ENCODE measurements around the gene SEMA3F.

Gene SEMA3F

DNA sequence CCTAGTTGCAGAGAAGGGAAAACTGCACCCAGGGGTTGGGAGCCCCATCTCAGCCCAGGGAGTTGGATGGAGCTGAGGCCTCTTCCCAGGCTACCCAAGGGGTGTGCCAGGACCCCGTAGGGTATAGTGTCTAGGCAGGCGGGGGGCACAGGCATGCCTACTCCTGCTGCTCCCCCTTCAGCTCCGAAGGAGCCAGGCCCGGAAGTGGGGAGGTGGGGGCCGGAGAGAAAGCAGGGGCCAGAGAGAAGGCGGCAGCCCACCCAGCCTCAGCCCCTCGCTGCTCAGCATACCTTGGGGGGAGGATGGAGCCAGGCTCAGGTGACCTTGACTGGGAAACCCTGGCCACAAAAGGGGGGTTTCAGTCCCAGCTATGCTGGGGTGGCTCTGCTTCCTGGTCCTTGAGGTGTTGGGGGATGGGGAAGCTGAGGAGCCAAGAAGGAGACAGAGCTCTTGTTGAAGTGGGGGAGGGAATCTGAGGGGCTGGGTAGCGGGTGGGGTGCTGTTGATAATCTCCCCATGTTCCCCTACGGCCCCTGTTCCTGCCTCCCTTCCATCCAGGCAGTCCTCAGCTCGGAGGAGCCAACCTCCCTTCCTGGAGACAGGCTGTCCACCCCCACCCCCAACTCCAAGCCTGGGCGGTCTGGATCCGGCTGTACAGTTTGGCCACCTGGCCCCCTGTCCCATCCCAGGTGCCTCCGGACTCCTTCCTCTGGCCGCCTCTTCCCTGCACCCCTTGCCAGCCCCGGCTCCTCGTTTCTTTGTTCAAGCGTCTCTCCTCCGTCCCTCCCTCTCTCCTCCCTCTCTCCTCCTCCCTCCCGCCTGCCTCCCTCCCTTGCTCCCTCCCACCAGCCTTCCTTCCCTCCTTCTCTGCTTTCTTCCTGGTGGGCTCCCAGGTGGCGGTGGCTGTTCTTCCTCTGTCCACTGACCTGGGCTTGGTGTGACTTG lies 1.7 kb downstream of the SEMA3F start:
- no peak for FAIRE-seq

DNA sequence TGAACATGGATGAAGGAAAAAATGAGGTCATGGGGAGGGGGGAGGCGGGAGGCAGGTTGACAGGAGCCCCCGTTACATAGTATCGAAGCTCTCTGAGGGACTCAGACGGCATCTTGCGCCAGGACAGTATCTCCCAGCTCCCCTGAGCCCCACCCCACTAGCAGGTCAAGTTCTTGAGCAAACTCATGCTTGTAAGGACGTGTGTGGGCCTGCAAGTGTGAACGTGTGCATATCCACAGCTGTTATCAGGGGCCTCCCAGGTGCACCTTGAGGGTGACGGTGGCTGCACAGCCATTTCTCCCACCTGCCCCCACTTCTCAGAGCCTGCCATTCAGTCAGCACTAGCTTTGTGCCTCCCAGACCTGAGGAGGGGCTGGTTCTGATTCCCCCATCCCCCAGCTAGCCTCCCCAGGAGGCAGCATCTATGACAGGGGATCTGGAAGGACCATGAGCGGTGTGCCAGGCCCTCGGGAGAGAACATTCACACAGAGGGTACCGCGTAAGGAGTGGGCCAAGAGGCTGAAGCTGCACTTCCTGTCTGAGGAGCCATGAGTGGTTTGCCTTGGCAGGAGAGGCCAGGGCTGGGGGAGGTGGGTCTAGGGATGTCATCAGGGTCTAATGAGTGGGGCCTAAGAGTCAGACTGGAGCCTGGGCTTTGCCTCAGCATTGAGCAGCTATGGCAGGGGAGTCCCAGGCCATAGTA lies 2.9 kb downstream of the SEMA3F start:
- FAIRE-seq, result no peak

DNA sequence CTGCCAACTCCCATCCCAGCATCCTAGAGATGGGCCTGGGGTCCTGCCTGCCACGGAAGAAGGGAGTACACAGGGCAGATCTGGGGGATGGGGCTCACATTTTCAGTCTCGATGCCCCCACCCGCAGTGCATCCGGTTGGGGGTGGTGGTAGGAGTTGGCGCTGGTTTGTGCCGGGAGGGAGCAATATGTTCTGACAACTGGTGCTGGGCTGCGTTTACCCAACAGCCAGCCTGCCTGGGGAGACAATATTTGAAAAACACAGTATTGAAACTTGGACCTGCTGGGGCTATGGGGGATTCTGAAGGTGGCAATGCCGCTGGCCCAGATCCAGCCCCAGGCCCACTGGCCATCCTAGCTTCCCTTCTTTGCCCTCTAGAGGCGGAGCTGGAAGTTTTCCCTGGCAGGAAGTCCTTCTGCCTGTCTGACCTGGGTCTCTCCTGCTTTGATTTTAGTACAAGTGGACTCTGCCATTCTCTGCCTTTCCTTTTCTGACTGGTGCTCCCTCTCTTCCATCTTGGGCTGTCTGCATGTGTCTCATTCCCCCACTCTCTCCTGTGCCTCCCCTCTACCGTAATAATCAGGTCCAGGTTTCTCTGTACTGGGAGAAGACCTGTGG lies 3.5 kb downstream of the SEMA3F start:
- FAIRE-seq, result no peak

DNA sequence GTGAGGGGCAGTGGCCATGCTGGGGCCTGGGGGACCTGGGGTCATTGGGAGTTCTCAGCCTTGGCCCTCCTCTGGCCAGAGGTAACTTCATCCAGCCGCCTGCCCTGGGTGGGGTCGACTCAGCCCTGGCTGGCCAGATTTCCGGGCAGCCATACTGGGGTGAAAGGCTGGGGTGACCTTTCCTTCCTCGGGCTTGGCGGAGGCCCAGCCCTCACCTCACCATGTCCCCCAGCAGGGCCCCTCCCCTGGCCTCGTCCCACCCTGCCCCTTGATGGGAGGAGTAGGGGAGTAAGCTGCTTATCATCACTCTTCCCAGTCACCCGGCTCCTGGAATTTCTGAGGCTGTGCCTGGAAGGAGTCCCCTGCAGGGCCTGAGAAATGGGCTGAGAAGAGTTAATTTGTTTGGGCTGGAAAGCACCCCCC lies 5.4 kb downstream of the SEMA3F start:
- FAIRE-seq, result no peak

DNA sequence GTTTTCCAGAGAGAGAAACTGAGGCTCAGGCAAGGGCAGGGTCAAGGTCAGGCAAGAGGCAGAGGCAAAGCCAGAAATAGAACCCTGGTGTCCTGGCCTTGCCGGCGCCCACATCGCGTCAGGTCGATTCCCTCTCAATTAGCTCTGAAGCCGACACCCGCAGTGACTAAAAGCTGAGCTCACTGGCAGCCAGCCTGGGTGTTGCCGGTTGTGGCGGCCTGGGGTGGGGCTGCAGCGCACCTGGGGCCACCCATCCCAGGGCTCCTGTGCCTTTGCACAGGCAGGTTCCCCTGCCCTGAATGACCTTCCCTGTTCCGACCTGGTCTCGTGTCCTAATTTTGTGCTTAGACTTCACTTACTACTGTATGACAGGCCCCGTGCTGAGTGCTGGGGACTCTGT lies 6.2 kb downstream of the SEMA3F start:
- FAIRE-seq, result no peak

DNA sequence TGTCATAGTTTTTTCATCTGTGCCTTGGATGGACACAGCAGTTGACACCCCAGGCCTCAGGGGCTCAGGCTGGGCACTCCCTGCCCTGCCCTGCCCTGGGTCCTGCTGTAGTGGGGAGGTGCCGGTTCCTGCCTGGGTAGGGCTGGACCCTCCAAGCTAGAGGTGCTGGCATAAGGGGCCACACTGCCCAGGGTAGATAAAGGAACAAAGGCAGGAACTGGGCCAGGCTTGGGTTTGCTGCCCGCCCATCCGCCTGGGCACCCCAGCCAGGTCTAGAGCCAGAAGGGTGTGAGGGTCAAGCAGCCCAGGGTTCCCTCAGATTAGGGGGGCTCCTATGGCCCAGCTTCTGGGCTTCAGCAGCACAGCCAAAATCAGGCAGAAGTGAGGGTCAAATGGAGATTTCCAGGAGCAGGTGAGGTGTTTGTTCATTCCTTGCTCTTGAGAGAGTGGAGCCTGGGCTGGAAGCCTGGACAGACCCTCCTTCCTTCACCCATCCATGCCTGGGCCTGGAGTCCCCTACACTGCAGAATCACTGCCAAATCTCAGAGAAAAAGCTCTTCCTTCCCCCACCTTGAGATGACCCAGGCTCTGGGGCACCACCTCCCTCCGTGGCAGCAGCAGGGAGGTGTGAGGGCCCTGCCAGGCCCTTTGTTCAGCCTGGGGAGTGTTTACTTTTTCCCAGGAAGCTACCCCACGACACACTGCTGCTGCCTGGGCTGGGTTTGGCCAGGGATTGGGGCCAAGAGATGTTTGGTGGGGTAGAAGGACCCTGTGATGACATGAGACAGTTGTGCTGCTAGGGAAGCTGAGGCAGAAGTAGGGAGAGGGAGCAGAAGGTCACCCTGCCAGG lies 7.1 kb downstream of the SEMA3F start:
- FAIRE-seq, result no peak

DNA sequence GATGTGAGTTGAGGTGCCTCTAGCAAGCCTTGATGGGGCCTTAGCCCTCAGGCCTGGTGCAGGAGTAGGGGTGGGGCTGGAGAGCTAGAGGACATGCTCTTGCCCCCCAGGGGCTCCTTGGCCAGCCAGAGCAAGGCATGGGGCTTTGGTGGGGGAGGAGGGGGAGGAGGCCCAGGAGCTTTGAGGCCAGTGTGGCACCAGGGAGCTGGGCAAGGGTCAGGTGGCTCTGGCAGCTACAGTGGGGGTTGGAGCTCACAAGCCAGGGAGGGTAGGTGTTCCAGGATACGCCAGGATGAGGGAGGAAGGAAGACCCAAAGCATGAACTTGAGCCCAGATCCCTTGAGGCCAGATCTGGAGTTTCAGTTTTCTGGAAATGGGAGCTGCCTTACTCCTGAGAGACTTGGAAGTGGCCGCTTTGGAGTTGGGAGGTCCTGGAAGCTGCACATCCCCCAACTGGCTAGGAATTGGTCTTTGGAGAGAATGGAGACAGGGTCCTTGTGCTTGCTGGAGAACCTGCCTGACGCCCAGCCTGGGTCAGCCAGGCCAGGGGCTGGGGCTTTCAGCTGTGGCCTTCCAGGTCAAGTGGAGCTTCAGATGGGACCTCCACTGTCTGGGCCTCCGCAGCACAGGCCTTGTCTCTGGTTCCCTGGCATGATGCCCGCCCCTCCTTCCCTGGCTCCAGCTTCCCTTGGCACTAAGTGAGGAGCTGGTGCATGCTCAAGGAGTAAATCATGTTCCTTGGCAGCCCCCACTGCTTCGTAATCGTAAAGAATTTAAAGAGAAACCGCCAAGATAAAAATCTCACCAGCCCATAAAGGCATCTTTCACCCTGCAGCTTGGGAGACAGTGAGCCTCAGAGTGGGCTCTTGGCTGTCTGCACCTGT lies 8.7 kb downstream of the SEMA3F start:
- no peak for FAIRE-seq

DNA sequence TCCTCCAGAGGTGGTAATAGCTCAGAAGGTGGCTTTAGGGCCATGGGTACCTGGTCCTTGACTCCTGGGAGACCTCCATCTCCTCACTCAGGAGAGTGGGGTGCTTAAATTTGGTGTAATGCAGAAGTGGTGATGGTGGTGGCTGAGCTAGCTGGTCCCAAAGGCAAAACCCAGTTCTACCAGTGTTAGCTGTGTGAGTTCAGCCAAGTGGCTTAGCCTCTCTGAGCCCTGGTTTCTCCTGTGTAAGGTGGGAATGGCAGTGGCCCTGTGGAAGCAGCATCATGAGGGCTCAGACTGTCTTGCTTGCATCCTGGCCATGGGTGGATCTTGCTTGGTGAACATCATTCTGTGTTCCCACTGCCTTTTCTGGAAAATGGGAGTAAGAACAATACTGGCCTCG lies 9.4 kb downstream of the SEMA3F start:
- FAIRE-seq, result no peak

DNA sequence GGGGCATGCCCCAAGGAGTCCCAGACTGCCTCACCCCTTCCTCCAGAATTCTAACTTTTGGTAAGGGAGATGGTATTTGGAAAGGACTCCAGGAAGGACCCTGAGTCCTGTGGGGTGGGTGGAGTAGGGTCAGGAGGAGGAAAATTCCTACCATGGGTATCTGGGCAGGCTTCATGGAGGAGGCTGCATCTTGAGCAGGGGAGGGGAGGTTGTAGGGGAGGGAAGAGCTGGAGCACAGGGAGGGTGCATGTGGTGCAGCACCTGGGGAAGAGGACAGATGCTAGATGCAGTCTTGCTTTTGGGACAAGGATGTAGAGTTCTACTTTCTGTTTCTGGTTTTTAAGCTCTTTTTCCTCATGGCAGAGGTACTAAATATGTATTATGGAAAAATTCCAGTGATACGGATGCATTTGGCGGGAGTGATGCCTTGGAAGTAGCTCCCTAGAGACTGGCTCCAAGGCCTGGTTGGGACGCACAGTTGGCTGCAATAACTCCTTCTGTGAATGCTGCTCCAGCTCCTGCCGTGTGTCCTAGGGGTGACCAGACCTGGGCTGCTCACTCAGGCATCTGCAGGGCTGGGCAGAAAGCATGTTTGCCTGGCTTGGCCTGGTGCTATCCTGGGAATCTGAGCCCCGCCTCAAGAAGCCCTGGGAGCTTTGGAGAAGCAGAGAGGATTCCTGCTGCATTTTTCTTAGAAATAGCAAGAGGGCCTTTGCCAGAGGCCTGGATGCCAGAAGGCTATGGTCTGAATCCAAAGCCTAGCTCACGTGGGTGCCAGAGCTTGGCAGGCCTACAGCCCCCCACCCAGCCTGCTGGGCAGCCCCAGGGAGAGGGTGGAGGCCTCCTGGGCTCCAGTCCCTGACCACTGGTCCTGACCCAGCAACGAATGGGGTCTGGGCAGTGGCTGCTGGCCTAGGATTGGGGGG lies 10.1 kb downstream of the SEMA3F start:
- FAIRE-seq, result no peak

DNA sequence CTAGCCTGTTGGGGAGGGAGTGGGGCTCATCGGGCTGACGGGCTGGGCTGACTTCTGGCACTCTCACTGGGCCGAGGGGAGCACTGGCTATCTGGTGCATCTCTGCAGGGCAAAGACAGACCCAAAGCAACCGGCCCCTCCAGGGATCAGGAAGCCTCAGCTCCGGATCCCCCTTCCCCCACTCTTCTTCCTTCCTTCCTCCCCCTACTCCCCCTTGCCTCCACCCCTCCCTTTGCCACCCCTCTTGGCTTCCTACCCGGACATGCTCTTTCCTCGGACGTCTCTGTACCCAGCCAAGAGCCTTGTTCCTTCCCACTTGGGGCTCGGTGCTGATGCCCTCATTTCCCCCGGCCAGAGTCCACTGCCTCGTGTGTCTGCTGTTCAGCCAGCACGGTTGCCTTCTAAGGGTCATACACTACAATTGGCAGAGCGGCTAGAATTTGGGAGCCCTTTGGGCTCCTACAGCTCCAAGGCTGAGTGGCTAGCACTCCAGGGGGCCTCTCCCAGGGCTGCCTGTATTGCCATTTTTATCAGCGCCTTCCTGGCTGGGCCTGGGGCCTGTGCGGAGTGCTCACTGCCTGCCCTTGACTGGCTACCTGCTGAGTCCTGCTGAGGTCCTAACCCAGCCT lies 10.9 kb downstream of the SEMA3F start:
- no peak for FAIRE-seq

DNA sequence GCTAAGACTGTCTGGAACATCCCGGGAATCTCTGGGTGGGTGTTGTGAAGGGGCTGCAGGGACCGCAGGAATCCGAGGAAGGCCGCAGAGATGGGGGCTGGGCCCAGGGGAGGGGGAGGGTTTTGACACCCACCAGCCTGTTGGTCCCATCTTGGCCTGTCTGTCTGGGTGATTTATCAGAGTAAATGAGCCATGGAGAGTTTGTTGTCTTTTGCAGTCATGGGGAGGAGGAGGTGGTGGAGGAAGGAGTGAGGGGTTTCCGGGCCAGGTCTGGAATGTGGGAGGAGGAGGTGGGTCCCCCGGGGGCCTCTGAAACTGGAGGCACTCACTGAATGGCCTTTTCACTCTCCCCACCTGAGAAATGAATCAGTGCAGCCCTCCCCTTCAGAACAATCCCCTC lies 11.5 kb downstream of the SEMA3F start:
- no peak for FAIRE-seq

DNA sequence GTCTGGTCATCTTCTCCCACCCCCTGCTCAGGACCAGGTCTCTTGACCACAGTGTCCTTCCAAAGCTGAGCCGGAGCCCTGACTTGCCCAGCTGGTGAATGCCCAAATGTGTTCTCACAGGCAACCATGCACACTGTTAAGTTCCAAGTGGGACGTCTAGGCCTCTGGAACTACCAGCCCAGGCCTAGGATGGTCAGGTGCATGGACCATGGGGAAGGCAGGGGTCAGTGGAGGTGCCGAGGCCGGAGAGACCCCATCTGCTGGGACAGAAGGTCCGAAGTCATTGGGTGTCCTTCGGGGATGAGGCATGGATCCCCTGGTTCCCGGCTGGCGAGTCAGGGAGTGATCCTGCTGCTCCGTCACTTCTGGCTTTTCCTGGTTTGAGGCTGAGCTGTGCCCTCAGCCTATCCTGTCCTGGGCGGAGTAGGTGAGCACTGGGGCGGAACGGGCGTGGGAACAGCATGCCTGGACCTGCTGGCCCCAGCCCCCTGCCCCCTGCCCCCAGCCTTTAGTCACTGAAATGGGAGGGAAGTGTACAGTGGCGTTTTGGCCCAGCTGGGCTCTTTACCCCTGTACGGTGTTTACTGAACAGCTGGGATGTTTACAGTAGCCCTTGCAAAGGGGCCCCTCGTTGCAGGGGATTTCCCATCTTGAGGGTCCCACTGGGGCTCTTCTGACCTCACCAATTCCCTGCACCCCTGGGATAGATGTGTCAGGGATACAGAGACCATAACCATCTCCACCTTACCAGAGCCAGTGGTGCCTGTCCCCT lies 12.1 kb downstream of the SEMA3F start:
- no peak for FAIRE-seq

DNA sequence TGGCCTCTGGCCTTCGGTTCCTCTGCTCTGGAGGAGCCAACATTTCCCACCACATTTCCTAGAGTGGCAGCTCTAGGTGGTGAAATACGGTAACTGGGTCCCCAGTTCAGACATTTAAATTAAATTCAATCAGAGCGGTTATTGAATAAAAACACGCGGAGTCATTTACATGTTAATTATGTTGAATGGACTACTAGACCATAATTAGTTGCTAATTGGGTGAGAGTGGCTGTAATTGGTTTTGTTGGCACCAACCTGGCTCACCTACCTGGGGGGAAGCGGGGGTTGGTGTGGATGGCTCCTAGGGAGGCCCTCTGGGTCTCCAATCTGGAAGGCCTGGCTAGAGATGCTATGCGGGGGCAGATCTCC lies 12.7 kb downstream of the SEMA3F start:
- FAIRE-seq, result no peak

DNA sequence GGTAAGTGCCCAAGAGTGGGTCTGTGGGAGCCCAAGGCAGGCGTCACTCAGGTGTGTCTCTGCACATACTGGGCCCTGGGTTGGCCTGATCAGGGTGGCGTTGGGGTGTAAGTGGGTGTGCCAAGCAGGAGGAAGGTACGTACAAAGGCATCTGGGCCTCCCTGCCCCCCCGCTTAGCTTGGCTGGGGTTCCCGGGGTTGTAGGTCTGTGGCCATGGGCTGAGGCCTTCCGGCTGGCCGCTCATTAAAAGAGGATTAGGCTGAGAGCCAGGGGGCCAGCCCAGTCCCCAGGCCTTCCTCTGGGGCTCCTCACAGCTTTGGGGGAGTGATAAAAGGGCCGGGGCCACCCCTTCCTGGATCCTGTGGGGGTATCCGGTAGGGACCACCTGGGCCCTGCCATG lies 13.3 kb downstream of the SEMA3F start:
- FAIRE-seq, result no peak

DNA sequence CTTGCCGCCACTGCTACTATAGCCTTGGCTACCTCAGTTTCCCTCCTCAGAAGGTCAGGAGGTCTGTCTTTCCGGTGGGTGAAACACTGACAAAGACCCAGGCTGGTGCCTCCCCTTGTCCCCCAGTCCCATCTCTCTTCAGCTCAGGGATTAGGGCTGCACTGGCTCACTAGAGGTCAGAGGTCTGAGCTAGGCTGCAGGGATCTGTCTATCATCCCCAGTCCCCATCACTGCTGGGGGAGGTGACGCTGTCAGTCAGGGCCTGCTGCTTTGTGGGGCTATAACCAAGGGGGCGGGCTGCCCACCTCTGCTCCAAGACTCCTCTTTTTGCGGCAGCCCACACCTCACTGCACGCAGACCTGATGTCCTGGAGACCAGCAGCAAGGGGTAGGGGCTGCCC lies 13.7 kb downstream of the SEMA3F start:
- FAIRE-seq, result no peak

DNA sequence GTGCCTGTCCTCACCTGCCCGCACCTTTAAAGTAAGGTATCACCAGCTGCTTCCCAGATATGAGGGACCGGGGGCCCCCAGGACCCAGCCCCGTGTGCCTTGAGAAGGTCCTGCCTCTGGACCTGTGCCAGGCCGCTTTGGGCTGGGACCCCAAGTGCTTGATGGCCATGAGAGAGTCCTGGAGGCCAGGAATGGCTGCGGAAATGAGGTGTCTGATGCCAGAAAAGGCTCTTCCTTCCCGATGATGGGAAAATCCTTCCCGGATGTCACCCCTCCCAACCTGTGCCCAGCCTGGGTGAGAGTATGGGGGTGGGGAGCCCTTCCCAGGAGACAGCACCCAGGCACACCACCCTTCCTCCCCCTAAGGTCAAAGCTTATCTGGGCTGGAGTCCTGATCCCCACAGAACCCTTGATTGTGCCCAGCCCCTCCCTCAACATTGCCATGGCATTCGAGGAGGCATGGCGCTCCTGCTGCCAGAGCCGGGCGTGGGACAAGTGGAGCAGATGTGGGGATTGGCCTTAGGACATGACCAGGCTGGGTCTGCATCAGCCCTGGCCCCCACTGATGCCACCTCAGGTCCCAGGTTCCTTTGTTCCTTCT lies 14.2 kb downstream of the SEMA3F start:
- no peak for FAIRE-seq

DNA sequence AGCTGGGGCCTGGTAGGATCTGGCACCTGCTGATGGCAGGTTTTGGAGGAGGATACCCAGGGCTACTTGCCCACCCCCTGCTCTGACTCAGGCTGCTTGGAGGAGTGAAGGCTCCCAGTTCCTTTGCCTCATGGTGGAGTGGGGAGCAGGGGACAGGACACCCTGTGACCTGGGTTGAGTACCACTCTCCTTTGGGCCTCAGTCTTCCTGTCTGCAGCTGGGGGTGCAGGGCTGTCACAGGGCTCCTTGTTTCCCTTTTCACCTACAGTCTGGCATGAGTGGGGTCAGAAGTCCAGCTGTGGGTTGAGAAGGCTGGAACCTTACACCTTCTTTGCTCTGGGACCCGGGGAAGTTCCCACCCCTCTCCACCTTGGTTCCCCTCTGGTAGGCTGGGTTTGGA lies 14.7 kb downstream of the SEMA3F start:
- no peak for FAIRE-seq

DNA sequence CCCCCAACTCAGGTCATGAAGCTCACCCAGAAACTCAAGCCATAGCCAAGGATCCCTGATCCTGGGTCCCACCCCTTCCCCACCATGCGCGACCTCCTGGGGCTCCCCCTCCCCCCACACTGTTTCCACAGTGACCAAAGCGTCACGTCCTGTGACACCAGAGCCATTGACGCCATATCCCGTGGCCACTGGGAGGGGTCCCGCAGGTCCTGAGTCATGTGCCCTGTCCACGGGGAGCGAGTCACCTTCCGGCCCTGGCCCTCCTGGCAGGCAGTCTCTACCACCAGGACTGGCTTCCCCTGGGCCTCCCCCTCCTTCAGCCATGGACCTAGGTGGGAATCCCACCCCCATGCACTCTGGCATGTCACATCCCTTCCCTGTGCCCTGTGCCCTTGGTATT lies 15.6 kb downstream of the SEMA3F start:
- no peak for FAIRE-seq

Data from A204.1 (cell line).